Measurements from ENCODE around the gene C1orf198.
"Not testable (repeated sequence)": the region's sequence is repeated elsewhere in the genome, so short reads cannot be mapped to it uniquely, and the experiment has no call there.

The C1orf198 gene

GRCh38 chr1:230849451-230850224 lies 18.7 kb downstream of the C1orf198 start:
- ChIA-PET POLR2A (interaction anchor here (0.6 kb wide), 1 partner anchor 556 kb away, joined by 5 read pairs; no protein-coding TSS in a partner anchor), CTCF (no interaction called here)
- H3K27me3 ChIP-seq (replicated peaks in 2 of 5; ENCODE audit: control insufficient read depth in 4 of 5, insufficient read depth in 5 of 5, low read length in 4 of 5): no peaks in the 10 kb centered on the region
- no peak overlapping the region for H3K27ac ChIP-seq (ENCODE audit: insufficient read depth in 1 of 2, low read depth in 1 of 2, low read length in 2 of 2, poor library complexity in 1 of 2, severe bottlenecking in 2 of 2)
- no peak for DNase-seq
- H3K4me1 ChIP-seq (ENCODE audit: control extremely low read depth in 1 of 4, control insufficient read depth in 4 of 4, insufficient read depth in 4 of 4, low read length in 3 of 4): no peaks in the 10 kb centered on the region
- peaks cover 0 to 11% (median 6%) of the 10 kb centered on the region in 4 experiments for H3K36me3 ChIP-seq (ENCODE audit: control insufficient read depth in 4 of 4, insufficient read depth in 4 of 4, low read length in 3 of 4)
- 98% methylated on average over 12 of the region's 14 CpGs for WGBS (ENCODE audit: insufficient coverage)
- H3K4me3 ChIP-seq (ENCODE audit: control insufficient read depth in 1 of 7, extremely low read depth in 1 of 7, insufficient read depth in 4 of 7, low read depth in 2 of 7, low read length in 6 of 7): no peak overlapping the region
- peaks cover 0 to 8% (median 2%) of the 10 kb centered on the region in 5 experiments for H3K9me3 ChIP-seq (ENCODE audit: control extremely low read depth in 1 of 5, control insufficient read depth in 4 of 5, insufficient read depth in 2 of 5, low read depth in 1 of 5, low read length in 4 of 5)

- ChIA-PET POLR2A (no interaction called here), CTCF (no interaction called here)
- Histone ChIP-seq H3K4me1 (ENCODE audit: control extremely low read depth in 1 of 4, control insufficient read depth in 4 of 4, insufficient read depth in 4 of 4, low read length in 3 of 4) (no peaks in the 10 kb centered on the region), H3K4me3 (ENCODE audit: control insufficient read depth in 1 of 7, extremely low read depth in 1 of 7, insufficient read depth in 4 of 7, low read depth in 2 of 7, low read length in 6 of 7) (no peak overlapping the region), H3K27me3 (replicated peaks in 2 of 5; ENCODE audit: control insufficient read depth in 4 of 5, insufficient read depth in 5 of 5, low read length in 4 of 5) (no peaks in the 10 kb centered on the region), H3K9me3 (ENCODE audit: control extremely low read depth in 1 of 5, control insufficient read depth in 4 of 5, insufficient read depth in 2 of 5, low read depth in 1 of 5, low read length in 4 of 5) (peaks cover 0 to 7% (median 2%) of the 10 kb centered on the region in 5 experiments), H3K36me3 (ENCODE audit: control insufficient read depth in 4 of 4, insufficient read depth in 4 of 4, low read length in 3 of 4) (peaks cover 0 to 14% (median 8%) of the 10 kb centered on the region in 4 experiments), H3K27ac (ENCODE audit: insufficient read depth in 1 of 2, low read depth in 1 of 2, low read length in 2 of 2, poor library complexity in 1 of 2, severe bottlenecking in 2 of 2) (no peak overlapping the region)
- WGBS (ENCODE audit: insufficient coverage): 86% methylated on average over 1 of the region's 3 CpGs
- no peak for DNase-seq
These were observed 20.1 kb downstream of the C1orf198 start for GRCh38 chr1:230848235-230848634.

DNA sequence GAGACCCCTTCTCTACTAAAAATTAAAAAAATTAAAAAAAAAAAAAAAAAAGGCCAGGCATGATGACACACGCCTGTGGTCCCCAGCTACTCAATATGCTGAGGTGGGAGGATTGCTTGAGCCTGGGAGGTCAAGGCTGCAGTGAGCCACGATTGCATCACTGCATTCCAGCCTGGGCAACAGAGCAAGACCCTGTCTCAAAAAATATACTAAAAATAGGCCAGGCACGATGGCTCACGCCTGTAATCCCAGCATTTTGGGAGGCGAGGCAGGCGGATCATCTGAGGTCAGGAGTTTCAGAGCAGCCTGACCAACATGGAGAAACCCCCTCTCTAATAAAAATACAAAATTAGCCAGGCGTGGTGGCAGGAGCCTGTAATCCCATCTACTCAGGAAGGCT lies 23.1 kb downstream of the C1orf198 start:
- H3K27ac ChIP-seq (ENCODE audit: insufficient read depth in 1 of 2, low read depth in 1 of 2, low read length in 2 of 2, poor library complexity in 1 of 2, severe bottlenecking in 2 of 2); H3K4me1 ChIP-seq (ENCODE audit: control extremely low read depth in 1 of 4, control insufficient read depth in 4 of 4, insufficient read depth in 4 of 4, low read length in 3 of 4); H3K9me3 ChIP-seq (ENCODE audit: control extremely low read depth in 1 of 5, control insufficient read depth in 4 of 5, insufficient read depth in 2 of 5, low read depth in 1 of 5, low read length in 4 of 5); DNase-seq; POLR2A ChIA-PET; H3K27me3 ChIP-seq (replicated peaks in 2 of 5; ENCODE audit: control insufficient read depth in 4 of 5, insufficient read depth in 5 of 5, low read length in 4 of 5); CTCF ChIA-PET; H3K4me3 ChIP-seq (ENCODE audit: control insufficient read depth in 1 of 7, extremely low read depth in 1 of 7, insufficient read depth in 4 of 7, low read depth in 2 of 7, low read length in 6 of 7): not testable (repeated sequence)
- 96% methylated on average over 5 of the region's 7 CpGs for WGBS (ENCODE audit: insufficient coverage)
- H3K36me3 ChIP-seq (ENCODE audit: control insufficient read depth in 4 of 4, insufficient read depth in 4 of 4, low read length in 3 of 4): peaks cover 0 to 13% (median 8%) of the 10 kb centered on the region in 4 experiments

GRCh38 chr1:230844561-230844960 lies 23.8 kb downstream of the C1orf198 start:
- POLR2A ChIA-PET: no interaction called here
- WGBS (ENCODE audit: insufficient coverage): 93% methylated on average over 4 of the region's 4 CpGs
- H3K27ac ChIP-seq (ENCODE audit: insufficient read depth in 1 of 2, low read depth in 1 of 2, low read length in 2 of 2, poor library complexity in 1 of 2, severe bottlenecking in 2 of 2): no peak overlapping the region
- H3K4me3 ChIP-seq (ENCODE audit: control insufficient read depth in 1 of 7, extremely low read depth in 1 of 7, insufficient read depth in 4 of 7, low read depth in 2 of 7, low read length in 6 of 7): no peak overlapping the region
- no peaks in the 10 kb centered on the region for H3K27me3 ChIP-seq (replicated peaks in 2 of 5; ENCODE audit: control insufficient read depth in 4 of 5, insufficient read depth in 5 of 5, low read length in 4 of 5)
- H3K36me3 ChIP-seq (ENCODE audit: control insufficient read depth in 4 of 4, insufficient read depth in 4 of 4, low read length in 3 of 4): peaks cover 0 to 13% (median 8%) of the 10 kb centered on the region in 4 experiments
- H3K9me3 ChIP-seq (ENCODE audit: control extremely low read depth in 1 of 5, control insufficient read depth in 4 of 5, insufficient read depth in 2 of 5, low read depth in 1 of 5, low read length in 4 of 5): no peaks in the 10 kb centered on the region
- CTCF ChIA-PET: no interaction called here
- no peak for DNase-seq
- no peaks in the 10 kb centered on the region for H3K4me1 ChIP-seq (ENCODE audit: control extremely low read depth in 1 of 4, control insufficient read depth in 4 of 4, insufficient read depth in 4 of 4, low read length in 3 of 4)

DNA sequence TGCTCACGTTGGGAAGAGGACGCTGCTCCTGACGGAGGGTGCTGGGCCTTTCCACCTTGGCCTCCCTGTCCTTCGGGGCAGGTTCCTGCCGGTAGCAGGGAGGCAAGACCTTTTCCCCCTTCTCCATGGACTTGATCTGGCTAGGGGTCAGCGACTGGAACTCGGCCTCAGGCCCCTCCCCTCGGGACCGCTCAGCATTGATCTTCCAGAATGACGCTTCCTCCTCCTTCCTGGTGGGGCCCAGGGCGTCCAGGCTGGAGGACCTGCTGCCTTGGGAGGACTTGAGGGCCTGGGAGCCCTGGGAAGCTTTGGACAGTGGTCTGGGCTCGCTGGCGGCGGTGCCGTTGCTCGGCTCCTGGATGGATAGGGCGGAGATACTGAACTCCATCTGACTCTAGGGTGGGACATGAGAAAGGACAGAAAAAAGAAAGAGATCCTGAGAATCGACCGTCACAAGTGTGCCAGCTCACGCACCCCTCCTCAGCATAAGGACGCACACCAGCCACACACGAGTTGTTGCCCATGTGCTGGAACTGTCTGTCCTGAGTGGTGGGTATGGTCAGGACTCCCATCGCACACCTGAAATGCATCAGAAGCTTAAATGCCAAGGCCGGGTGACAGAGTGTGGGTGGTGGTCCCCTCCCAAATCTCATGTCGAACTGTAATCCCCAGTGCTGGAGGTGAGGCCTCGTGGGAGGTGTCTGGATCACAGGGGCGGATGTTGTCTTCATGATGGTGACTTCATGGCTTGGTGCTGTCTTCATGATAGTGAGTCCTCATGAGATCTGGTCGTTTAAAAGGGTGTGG lies 24.6 kb downstream of the C1orf198 start:
- CTCF ChIA-PET: no interaction called here

DNA sequence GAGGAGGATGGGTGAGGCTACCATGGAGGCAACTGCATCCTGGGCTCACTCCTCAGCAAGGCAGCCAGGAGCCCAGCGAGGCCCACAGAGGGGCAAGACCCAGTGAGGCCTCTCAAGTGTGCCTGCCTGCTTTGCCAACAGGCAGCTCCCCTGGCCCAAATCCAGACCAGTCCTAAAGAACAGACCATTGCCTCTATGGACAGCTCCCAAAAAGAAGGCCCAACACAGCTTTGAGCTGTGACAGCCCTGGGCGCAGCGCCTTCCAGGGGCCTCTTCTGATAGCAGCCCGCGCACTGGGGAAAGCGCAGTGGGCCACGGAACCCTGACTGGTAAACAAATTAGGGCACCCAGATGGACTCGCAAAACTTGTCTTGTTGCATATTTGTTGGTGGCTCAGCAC lies 25.5 kb downstream of the C1orf198 start:
- Histone ChIP-seq H3K4me1 (ENCODE audit: control extremely low read depth in 1 of 4, control insufficient read depth in 4 of 4, insufficient read depth in 4 of 4, low read length in 3 of 4) (no peaks in the 10 kb centered on the region), H3K4me3 (ENCODE audit: control insufficient read depth in 1 of 7, extremely low read depth in 1 of 7, insufficient read depth in 4 of 7, low read depth in 2 of 7, low read length in 6 of 7) (no peak overlapping the region), H3K36me3 (ENCODE audit: control insufficient read depth in 4 of 4, insufficient read depth in 4 of 4, low read length in 3 of 4) (peaks cover 0 to 17% (median 11%) of the 10 kb centered on the region in 4 experiments), H3K9me3 (ENCODE audit: control extremely low read depth in 1 of 5, control insufficient read depth in 4 of 5, insufficient read depth in 2 of 5, low read depth in 1 of 5, low read length in 4 of 5) (no peaks in the 10 kb centered on the region), H3K27ac (ENCODE audit: insufficient read depth in 1 of 2, low read depth in 1 of 2, low read length in 2 of 2, poor library complexity in 1 of 2, severe bottlenecking in 2 of 2) (no peak overlapping the region), H3K27me3 (replicated peaks in 2 of 5; ENCODE audit: control insufficient read depth in 4 of 5, insufficient read depth in 5 of 5, low read length in 4 of 5) (no peaks in the 10 kb centered on the region)
- WGBS (ENCODE audit: insufficient coverage): 100% methylated on average over 8 of the region's 8 CpGs
- CTCF ChIA-PET: no interaction called here
- no peak for DNase-seq
- POLR2A ChIA-PET: no interaction called here

More for the DNA sequence above, 24.6 kb downstream of the C1orf198 start:
- Histone ChIP-seq H3K4me1 (ENCODE audit: control extremely low read depth in 1 of 4, control insufficient read depth in 4 of 4, insufficient read depth in 4 of 4, low read length in 3 of 4) (no peaks in the 10 kb centered on the region), H3K9me3 (ENCODE audit: control extremely low read depth in 1 of 5, control insufficient read depth in 4 of 5, insufficient read depth in 2 of 5, low read depth in 1 of 5, low read length in 4 of 5) (no peaks in the 10 kb centered on the region), H3K27ac (ENCODE audit: insufficient read depth in 1 of 2, low read depth in 1 of 2, low read length in 2 of 2, poor library complexity in 1 of 2, severe bottlenecking in 2 of 2) (no peak overlapping the region), H3K4me3 (ENCODE audit: control insufficient read depth in 1 of 7, extremely low read depth in 1 of 7, insufficient read depth in 4 of 7, low read depth in 2 of 7, low read length in 6 of 7) (no peak overlapping the region), H3K36me3 (ENCODE audit: control insufficient read depth in 4 of 4, insufficient read depth in 4 of 4, low read length in 3 of 4) (peaks cover 0 to 17% (median 9%) of the 10 kb centered on the region in 4 experiments), H3K27me3 (replicated peaks in 2 of 5; ENCODE audit: control insufficient read depth in 4 of 5, insufficient read depth in 5 of 5, low read length in 4 of 5) (no peaks in the 10 kb centered on the region)
- no peak for DNase-seq
- 96% methylated on average over 22 of the region's 28 CpGs for WGBS (ENCODE audit: insufficient coverage)
- POLR2A ChIA-PET: no interaction called here

DNA sequence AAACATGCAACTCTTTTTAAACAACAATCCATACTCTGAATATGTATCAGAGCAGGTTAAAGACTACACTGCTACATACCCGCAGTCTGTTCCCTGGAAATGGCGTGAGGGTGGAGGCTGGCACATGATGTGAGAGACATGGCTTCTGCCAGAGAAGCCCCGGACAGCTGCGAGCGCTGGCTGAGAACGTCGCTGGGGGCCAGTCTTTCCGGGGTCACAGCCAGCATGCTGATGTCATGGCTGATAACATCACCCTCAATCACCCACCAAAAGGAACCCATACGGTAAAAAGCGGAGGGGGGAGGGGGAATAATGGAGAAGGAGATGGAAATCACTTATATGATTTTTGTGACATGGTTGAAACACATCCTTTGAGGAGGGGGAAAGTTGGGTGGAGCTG lies 29.1 kb downstream of the C1orf198 start:
- 100% methylated on average over 2 of the region's 10 CpGs for WGBS (ENCODE audit: insufficient coverage)
- ChIA-PET CTCF (no interaction called here), POLR2A (no interaction called here)
- no peak for DNase-seq
- Histone ChIP-seq H3K27ac (ENCODE audit: insufficient read depth in 1 of 2, low read depth in 1 of 2, low read length in 2 of 2, poor library complexity in 1 of 2, severe bottlenecking in 2 of 2) (no peak overlapping the region), H3K4me3 (ENCODE audit: control insufficient read depth in 1 of 7, extremely low read depth in 1 of 7, insufficient read depth in 4 of 7, low read depth in 2 of 7, low read length in 6 of 7) (no peak overlapping the region), H3K36me3 (ENCODE audit: control insufficient read depth in 4 of 4, insufficient read depth in 4 of 4, low read length in 3 of 4) (peaks cover 0 to 19% (median 11%) of the 10 kb centered on the region in 4 experiments), H3K27me3 (replicated peaks in 2 of 5; ENCODE audit: control insufficient read depth in 4 of 5, insufficient read depth in 5 of 5, low read length in 4 of 5) (no peaks in the 10 kb centered on the region), H3K9me3 (ENCODE audit: control extremely low read depth in 1 of 5, control insufficient read depth in 4 of 5, insufficient read depth in 2 of 5, low read depth in 1 of 5, low read length in 4 of 5) (no peaks in the 10 kb centered on the region), H3K4me1 (ENCODE audit: control extremely low read depth in 1 of 4, control insufficient read depth in 4 of 4, insufficient read depth in 4 of 4, low read length in 3 of 4) (no peaks in the 10 kb centered on the region)

All from common myeloid progenitor, CD34-positive (primary cell).